ENCODE measurements around the gene PCID2.

DNA sequence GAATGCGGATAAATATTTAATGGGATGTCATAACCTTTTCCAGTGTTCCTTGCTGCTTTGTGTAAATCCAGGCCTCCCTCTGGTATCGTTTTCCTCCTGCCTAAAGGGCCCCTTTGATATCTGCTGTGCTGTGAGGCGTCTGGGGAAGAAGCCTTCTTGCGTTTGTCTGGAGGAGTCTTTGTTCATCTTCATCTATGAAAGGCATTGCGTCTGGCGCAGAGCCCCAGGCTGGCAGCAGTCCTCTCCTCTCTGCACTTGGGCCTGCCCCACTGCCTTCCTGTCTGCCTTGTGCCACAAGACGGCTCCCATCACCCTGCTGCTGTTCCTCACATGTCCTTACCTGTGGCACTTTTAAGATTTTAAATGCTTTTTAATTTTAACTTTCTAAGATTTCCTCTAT lies 40.3 kb downstream of the PCID2 start:
- TF ChIP-seq FOSL2 (IDR thresholded peaks at IDR 0.05; ENCODE audit: borderline replicate concordance, low read depth): no peak
- TF ChIP-seq NRF1 (IDR thresholded peaks at IDR 0.05; ENCODE audit: low read depth, low read length): no peak
- TF ChIP-seq CTCF (IDR thresholded peaks at IDR 0.05): no peak
- TF ChIP-seq MXI1 (IDR thresholded peaks at IDR 0.05; ENCODE audit: low read depth, low read length): no peak
- no peak for TF ChIP-seq MAX (IDR thresholded peaks at IDR 0.05; ENCODE audit: low read depth)

Measured in SK-N-SH (cell line).